Measurements from ENCODE around the gene CTNND2.

GRCh38 chr5:11062397-11062796 is 841.8 kb downstream of the CTNND2 start:
- TF ChIP-seq CTCF (IDR thresholded peaks at IDR 0.05; ENCODE audit: low read length) (no peak), EZH2 (optimal IDR thresholded peaks at IDR 0.05; ENCODE audit: low read depth, low read length) (no peak)
